ENCODE results near the gene SLC17A8.

The SLC17A8 gene

GRCh38 chr12:100433701-100434100 is 76.8 kb downstream of the SLC17A8 start:
- no peak for DNase-seq

GRCh38 chr12:100434177-100434576 is 77.3 kb downstream of the SLC17A8 start:
- DNase-seq = no peak

GRCh38 chr12:100435957-100436356 is 79.1 kb downstream of the SLC17A8 start:
- DNase-seq = no peak

- DNase-seq = no peak
These were observed 80.4 kb downstream of the SLC17A8 start for GRCh38 chr12:100437038-100437841.

GRCh38 chr12:100439797-100440196 is 82.9 kb downstream of the SLC17A8 start:
- no peak for DNase-seq

- DNase-seq = no peak
These were observed 85.5 kb downstream of the SLC17A8 start for GRCh38 chr12:100442403-100442802.

GRCh38 chr12:100443434-100443833 is 86.6 kb downstream of the SLC17A8 start:
- DNase-seq = no peak

- DNase-seq = no peak
These were observed 88.2 kb downstream of the SLC17A8 start for GRCh38 chr12:100445081-100445481.

- DNase-seq = no peak
These were observed 90.5 kb downstream of the SLC17A8 start for GRCh38 chr12:100447381-100447780.

- DNase-seq = no peak
These were observed 91.8 kb downstream of the SLC17A8 start for GRCh38 chr12:100448656-100449055.

GRCh38 chr12:100450735-100451134 is 93.9 kb downstream of the SLC17A8 start:
- DNase-seq = no peak

GRCh38 chr12:100453951-100454350 is 97.1 kb downstream of the SLC17A8 start:
- DNase-seq = no peak

GRCh38 chr12:100455896-100456295 is 99.0 kb downstream of the SLC17A8 start:
- no peak for DNase-seq

GRCh38 chr12:100458191-100458590 is 101.3 kb downstream of the SLC17A8 start:
- no peak for DNase-seq

- no peak for DNase-seq
These were observed 103.8 kb downstream of the SLC17A8 start for GRCh38 chr12:100460702-100461101.

GRCh38 chr12:100461330-100461973 is 104.6 kb downstream of the SLC17A8 start:
- no peak for DNase-seq

GRCh38 chr12:100463661-100464060 is 106.8 kb downstream of the SLC17A8 start:
- DNase-seq = no peak

- DNase-seq = no peak
These were observed 107.7 kb downstream of the SLC17A8 start for GRCh38 chr12:100464529-100464928.

- no peak for DNase-seq
These were observed 111.3 kb downstream of the SLC17A8 start for GRCh38 chr12:100468126-100468525.
